Endodermal cell (in vitro differentiated cells): ENCODE data around the gene OR2F1. TPM values are rescaled to one million over a fixed set of nuclear protein-coding genes. Genes with fewer than 3 reads are reported as not detected.

Source experiments
- DNase-seq: peaks from one replicate; pipeline ENCODE4 v3.0.0-alpha.2; 2017
- H3K27ac ChIP-seq: 2 replicates; pipeline ENCODE4 v1.5.1; 2013; ENCODE audit warnings: mild to moderate bottlenecking, low read depth, low read length, moderate library complexity
- H3K27me3 ChIP-seq: 2 replicates; pipeline ENCODE4 v1.6.1; 2013; ENCODE audit warnings: mild to moderate bottlenecking, low read length, moderate library complexity; ENCODE audit not compliant: insufficient read depth, control insufficient read depth, poor library complexity, severe bottlenecking
- H3K36me3 ChIP-seq: 2 replicates; pipeline ENCODE4 v1.7.0; 2013; ENCODE audit warnings: mild to moderate bottlenecking, low read length, moderate library complexity; ENCODE audit not compliant: control insufficient read depth, insufficient read depth
- H3K4me1 ChIP-seq: one replicate; pipeline ENCODE4 v1.7.0; 2013; ENCODE audit warnings: low read length; ENCODE audit not compliant: control insufficient read depth, insufficient read depth
- H3K4me3 ChIP-seq: 2 replicates; pipeline ENCODE4 v1.5.1; 2013; ENCODE audit warnings: mild to moderate bottlenecking, low read length, moderate library complexity
- H3K9ac ChIP-seq: 2 replicates; pipeline ENCODE4 v1.6.1; 2013; ENCODE audit warnings: mild to moderate bottlenecking, low read length, moderate library complexity; ENCODE audit not compliant: poor library complexity, severe bottlenecking; ENCODE audit errors: extremely low read depth
- H3K9me3 ChIP-seq: 2 replicates; pipeline ENCODE4 v1.6.1; 2013; ENCODE audit warnings: mild to moderate bottlenecking, low read length, moderate library complexity; ENCODE audit not compliant: control insufficient read depth
- H3K27ac Mint-ChIP-seq: 2 replicates; pipeline ENCODE4 v1.8.0; 2020; ENCODE audit warnings: mixed read lengths
- H3K27me3 Mint-ChIP-seq: 2 replicates; pipeline ENCODE4 v1.8.0; 2021; ENCODE audit warnings: mild to moderate bottlenecking, mixed read lengths; ENCODE audit not compliant: insufficient read depth
- H3K36me3 Mint-ChIP-seq: 2 replicates; pipeline ENCODE4 v1.8.0; 2020; ENCODE audit warnings: low read depth, mixed read lengths
- H3K4me1 Mint-ChIP-seq: 2 replicates; pipeline ENCODE4 v1.8.0; 2020; ENCODE audit warnings: mixed read lengths
- H3K4me3 Mint-ChIP-seq: 2 replicates; pipeline ENCODE4 v1.8.0; 2020; ENCODE audit warnings: mild to moderate bottlenecking, moderate library complexity, mixed read lengths
- H3K9me3 Mint-ChIP-seq: 2 replicates; pipeline ENCODE4 v1.8.0; 2020; ENCODE audit warnings: mild to moderate bottlenecking, mixed read lengths
- WGBS, 2 experiments: methylation state at CpG; one replicate each; pipeline versions ENCODE4 v1.1.5 to v1.1.7; 2013; ENCODE audit warnings: missing lambda C conversion rate in 2 of 2, mixed read lengths in 1 of 2; ENCODE audit not compliant: insufficient coverage in 1 of 2, insufficient read length in 1 of 2; 5-methylcytosine and 5-hydroxymethylcytosine counted together
- total RNA-seq, 2 donors: library from RNA; stranded (reverse); fragmentation: NEBNext Ultra II Directional in 1 of 2; extraction: Animal tissue kit (Norgen Biotek cat#: 25700) in 1 of 2; gene quantifications; 2 replicates in 1 of 2; 3 replicates in 1 of 2; pipeline ENCODE4 v1.2.1, GENCODE V29; 2021
- TF ChIP-seq, protein P1 (sequence below): fragments of 200-600 bp; sonication (generic); conservative IDR thresholded peaks from 2 replicates; pipeline ENCODE4 v1.5.0; 2021; ENCODE audit warnings: antibody characterized with exemption, mild to moderate bottlenecking

Gene OR2F1
- total RNA-seq, 2 donors from 2014 or later: not detected

DNA sequence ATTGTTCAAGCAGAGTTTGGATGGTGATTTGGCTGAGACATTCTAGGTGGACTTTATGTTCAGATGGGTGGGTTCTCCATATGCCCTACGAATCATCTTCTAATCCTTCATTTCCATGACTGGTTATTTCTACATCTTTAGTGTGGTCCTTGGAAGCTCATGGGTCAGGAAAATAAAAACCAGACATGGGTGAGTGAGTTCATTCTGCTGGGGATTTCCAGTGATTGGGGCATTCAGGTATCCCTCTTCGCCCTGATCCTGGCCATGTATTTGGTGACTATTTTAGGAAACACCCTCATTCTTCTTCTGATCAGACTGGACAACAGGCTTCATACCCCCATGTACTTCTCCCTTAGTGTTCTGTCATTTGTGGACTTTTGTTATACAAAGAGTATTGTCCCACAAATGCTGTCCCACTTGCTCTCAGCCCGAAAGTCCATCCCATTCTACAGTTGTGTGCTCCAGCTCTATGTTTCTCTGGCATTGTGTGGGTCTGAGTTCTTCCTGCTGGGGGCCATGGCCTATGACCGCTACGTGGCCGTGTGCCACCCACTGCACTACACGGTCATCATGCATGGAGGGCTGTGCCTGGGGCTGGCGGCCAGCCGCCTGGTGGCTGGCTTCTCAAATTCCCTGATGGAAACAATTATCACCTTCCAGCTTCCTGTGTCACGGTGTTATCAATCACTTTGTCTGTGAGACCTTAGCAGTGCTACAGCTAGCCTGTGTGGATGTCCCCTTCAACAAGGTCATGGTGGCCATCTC lies 26.3 kb downstream of the OR2F1 start:
- TF ChIP-seq, protein P1, sequence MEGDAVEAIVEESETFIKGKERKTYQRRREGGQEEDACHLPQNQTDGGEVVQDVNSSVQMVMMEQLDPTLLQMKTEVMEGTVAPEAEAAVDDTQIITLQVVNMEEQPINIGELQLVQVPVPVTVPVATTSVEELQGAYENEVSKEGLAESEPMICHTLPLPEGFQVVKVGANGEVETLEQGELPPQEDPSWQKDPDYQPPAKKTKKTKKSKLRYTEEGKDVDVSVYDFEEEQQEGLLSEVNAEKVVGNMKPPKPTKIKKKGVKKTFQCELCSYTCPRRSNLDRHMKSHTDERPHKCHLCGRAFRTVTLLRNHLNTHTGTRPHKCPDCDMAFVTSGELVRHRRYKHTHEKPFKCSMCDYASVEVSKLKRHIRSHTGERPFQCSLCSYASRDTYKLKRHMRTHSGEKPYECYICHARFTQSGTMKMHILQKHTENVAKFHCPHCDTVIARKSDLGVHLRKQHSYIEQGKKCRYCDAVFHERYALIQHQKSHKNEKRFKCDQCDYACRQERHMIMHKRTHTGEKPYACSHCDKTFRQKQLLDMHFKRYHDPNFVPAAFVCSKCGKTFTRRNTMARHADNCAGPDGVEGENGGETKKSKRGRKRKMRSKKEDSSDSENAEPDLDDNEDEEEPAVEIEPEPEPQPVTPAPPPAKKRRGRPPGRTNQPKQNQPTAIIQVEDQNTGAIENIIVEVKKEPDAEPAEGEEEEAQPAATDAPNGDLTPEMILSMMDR: no peak
- Mint-ChIP-seq H3K27ac (no peak overlapping the region), H3K4me3 (no peak overlapping the region), H3K4me1 (no peaks in the 10 kb centered on the region), H3K9me3 (peaks cover 2% of the 10 kb centered on the region), H3K27me3 (no peaks in the 10 kb centered on the region), H3K36me3 (no peaks in the 10 kb centered on the region)
- Histone ChIP-seq H3K4me3 (no peak overlapping the region), H3K27me3 (no peaks in the 10 kb centered on the region), H3K9me3 (no peaks in the 10 kb centered on the region), H3K9ac (no peak overlapping the region), H3K36me3 (no peaks in the 10 kb centered on the region), H3K4me1 (no peaks in the 10 kb centered on the region), H3K27ac (no peak overlapping the region)
- 94 to 98% methylated on average over 3 to 10 of the region's 10 CpGs for WGBS, 2 experiments
- no peak for DNase-seq

DNA sequence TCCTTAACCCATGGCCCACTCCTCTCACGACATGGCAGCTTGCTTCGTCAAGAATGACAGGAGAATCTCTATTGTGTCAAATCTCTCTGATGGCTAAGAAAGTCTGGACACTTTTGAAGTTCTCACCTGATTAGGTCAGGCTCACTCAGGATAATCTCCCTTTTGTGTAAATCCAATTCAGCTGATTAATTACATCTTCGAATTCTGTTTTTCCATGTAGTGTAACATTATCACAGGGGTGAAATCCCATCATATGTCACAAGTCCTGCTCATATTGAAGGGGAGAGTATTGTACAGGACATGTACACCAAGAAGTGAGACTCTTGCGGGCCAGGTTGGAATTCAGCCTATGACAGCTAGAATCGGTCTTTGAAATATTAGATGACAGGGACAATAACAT lies 29.3 kb downstream of the OR2F1 start:
- peaks cover 2% of the 10 kb centered on the region for H3K9me3 Mint-ChIP-seq
- H3K4me3 Mint-ChIP-seq: no peak overlapping the region
- H3K4me1 Mint-ChIP-seq: no peaks in the 10 kb centered on the region
- H3K4me1 ChIP-seq: no peaks in the 10 kb centered on the region
- H3K9ac ChIP-seq: no peak overlapping the region
- no peak for DNase-seq
- H3K36me3 ChIP-seq: no peaks in the 10 kb centered on the region
- H3K36me3 Mint-ChIP-seq: no peaks in the 10 kb centered on the region
- H3K4me3 ChIP-seq: no peak overlapping the region
- no peak overlapping the region for H3K27ac Mint-ChIP-seq
- no peaks in the 10 kb centered on the region for H3K27me3 ChIP-seq
- TF ChIP-seq, protein P1: no peak
- peaks cover 4% of the 10 kb centered on the region for H3K9me3 ChIP-seq
- WGBS, 2 experiments: 94 to 100% methylated on average over 2 to 5 of the region's 5 CpGs
- H3K27ac ChIP-seq: no peak overlapping the region
- no peaks in the 10 kb centered on the region for H3K27me3 Mint-ChIP-seq

DNA sequence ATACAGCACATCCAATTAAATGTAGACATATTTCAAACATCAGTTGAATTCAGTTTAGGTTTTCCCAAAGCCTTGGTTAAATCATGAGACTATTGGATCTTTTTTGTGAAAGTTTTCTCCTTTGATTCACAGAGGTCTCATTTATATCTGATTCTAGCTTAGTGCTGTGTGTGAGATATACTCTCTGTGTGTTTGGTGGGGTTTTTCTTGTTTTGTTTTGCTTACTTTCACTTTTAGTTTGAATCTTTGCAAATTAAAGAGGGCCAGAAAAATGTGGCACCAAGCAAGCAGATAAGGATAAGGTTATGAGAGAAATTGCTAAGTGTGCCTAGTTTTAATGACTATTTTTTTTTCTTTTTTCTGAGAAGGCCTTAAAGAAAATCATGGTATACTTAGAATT lies 32.9 kb downstream of the OR2F1 start:
- no peaks in the 10 kb centered on the region for H3K27me3 ChIP-seq
- no peaks in the 10 kb centered on the region for H3K36me3 ChIP-seq
- no peaks in the 10 kb centered on the region for H3K4me1 ChIP-seq
- H3K9ac ChIP-seq: no peak overlapping the region
- no peaks in the 10 kb centered on the region for H3K36me3 Mint-ChIP-seq
- H3K4me3 ChIP-seq: no peak overlapping the region
- peaks cover 13% of the 10 kb centered on the region for H3K9me3 Mint-ChIP-seq
- TF ChIP-seq, protein P1: no peak
- peaks cover 15% of the 10 kb centered on the region for H3K9me3 ChIP-seq
- no peaks in the 10 kb centered on the region for H3K4me1 Mint-ChIP-seq
- no peak overlapping the region for H3K4me3 Mint-ChIP-seq
- H3K27me3 Mint-ChIP-seq: no peaks in the 10 kb centered on the region
- H3K27ac ChIP-seq: no peak overlapping the region
- no peak overlapping the region for H3K27ac Mint-ChIP-seq
- no peak for DNase-seq
